ENCODE data around the gene HACE1.

Gene HACE1

DNA sequence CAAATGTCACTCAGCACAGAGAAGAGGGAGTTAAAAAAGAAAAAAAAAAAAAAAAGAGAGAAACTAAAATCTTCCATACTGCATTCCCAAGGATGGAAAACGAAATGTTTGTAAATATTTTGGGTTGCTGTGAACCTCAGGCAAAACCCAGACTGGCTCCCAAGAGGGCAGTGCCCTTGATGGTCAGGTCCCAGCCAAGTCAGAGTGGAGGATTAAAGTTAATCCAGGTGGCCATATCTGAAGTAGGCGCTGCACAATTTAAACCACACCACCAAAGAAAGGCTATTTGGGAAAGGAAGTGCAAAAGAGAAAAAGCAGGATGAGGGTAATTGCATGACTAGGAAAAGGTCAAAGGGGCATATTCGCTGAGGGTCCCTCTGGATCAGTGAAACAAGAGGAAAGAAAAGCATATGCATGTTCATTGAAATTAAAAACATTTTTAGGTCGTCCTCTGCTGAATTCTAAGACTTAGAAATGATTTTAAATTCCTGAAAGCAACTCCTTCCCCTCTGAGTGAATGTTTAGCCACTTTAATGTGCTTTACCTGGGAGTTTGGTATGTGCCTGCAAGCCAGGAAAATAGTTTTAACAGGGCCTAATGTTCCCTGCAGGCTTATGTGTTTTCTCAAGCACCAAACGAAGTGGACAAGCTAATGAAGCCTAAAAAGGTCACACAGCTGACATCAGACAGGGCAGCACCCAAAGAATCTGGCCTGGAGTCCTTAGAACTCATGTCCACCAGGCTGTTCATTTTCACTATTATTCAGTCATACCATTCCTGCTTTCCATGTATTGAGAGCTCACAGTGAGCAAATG lies 159.1 kb downstream of the HACE1 start:
- H3K4me3 ChIP-seq (replicated peaks; ENCODE audit: low read depth, low read length), result no peak overlapping the region
- no peak for DNase-seq (ENCODE audit: extremely low read depth, insufficient read length)
- H3K36me3 ChIP-seq (ENCODE audit: control insufficient read depth, insufficient read depth, low read length), result no peaks in the 10 kb centered on the region
- TF ChIP-seq, protein P1, sequence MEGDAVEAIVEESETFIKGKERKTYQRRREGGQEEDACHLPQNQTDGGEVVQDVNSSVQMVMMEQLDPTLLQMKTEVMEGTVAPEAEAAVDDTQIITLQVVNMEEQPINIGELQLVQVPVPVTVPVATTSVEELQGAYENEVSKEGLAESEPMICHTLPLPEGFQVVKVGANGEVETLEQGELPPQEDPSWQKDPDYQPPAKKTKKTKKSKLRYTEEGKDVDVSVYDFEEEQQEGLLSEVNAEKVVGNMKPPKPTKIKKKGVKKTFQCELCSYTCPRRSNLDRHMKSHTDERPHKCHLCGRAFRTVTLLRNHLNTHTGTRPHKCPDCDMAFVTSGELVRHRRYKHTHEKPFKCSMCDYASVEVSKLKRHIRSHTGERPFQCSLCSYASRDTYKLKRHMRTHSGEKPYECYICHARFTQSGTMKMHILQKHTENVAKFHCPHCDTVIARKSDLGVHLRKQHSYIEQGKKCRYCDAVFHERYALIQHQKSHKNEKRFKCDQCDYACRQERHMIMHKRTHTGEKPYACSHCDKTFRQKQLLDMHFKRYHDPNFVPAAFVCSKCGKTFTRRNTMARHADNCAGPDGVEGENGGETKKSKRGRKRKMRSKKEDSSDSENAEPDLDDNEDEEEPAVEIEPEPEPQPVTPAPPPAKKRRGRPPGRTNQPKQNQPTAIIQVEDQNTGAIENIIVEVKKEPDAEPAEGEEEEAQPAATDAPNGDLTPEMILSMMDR (IDR thresholded peaks at IDR 0.05; ENCODE audit: insufficient read depth, low read length, poor library complexity, severe bottlenecking), result no peak
- no peaks in the 10 kb centered on the region for H3K27me3 ChIP-seq (replicated peaks; ENCODE audit: control insufficient read depth, insufficient read depth, low read length)

DNA sequence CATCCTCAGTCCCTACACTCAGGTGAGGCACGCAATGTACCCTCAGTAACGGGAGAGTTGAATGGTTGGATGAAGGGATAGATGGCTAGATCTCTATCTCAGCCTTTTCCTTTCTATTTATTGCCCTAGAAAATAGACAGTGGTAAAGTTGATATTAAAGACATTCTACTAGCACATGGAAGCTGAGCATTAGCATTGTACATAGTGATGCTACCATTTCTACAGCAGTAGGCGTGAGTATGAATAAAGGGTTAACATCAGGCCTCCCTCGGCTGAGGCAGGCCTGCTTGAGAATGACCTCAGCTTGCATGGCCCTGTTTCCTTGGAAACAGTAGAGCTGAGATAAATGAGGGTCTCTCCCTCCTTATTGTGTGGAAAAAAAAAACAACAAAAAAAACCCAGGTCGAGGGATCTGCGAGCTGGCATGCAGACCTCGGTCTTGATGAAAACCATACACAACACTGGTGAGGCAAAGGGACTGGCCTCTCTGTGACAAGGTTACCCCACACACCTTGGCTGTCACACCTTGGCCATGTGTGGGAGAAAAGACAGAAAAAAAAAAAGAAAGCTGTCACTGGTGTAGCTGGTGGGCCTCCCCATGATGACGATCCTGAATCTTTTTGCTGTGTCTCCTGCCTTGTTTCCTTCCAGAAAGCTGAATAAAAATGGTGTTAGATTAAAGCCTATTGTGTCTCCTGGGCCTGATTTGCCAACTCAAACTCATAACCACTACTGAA lies 160.0 kb downstream of the HACE1 start:
- no peak for DNase-seq (ENCODE audit: extremely low read depth, insufficient read length)
- Histone ChIP-seq H3K36me3 (ENCODE audit: control insufficient read depth, insufficient read depth, low read length) (no peaks in the 10 kb centered on the region), H3K27me3 (replicated peaks; ENCODE audit: control insufficient read depth, insufficient read depth, low read length) (no peaks in the 10 kb centered on the region), H3K4me3 (replicated peaks; ENCODE audit: low read depth, low read length) (no peak overlapping the region)
- TF ChIP-seq, protein P1 (IDR thresholded peaks at IDR 0.05; ENCODE audit: insufficient read depth, low read length, poor library complexity, severe bottlenecking), result no peak

DNA sequence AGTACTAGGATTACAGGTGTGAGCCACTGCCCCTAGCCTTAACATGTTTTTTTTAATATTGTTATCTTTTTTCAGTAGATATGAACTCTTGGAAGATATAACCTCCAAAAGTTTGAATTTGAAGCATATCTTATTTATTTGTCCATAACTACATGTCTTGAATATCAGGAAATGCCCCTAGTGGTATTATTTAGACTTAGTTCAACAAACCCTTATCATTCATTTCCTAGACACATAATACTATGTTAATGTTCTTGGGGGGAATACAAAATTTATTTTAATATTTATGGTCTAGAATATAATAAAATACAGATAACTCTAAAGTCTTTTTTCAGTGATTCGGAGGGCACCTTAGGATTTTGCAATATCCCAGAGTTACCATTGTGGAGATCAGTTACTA lies 160.7 kb downstream of the HACE1 start:
- TF ChIP-seq, protein P1 (IDR thresholded peaks at IDR 0.05; ENCODE audit: insufficient read depth, low read length, poor library complexity, severe bottlenecking), result no peak

GRCh38 chr6:104692008-104692407 lies 167.7 kb downstream of the HACE1 start:
- Histone ChIP-seq H3K36me3 (ENCODE audit: control insufficient read depth, insufficient read depth, low read length) (no peaks in the 10 kb centered on the region), H3K27me3 (replicated peaks; ENCODE audit: control insufficient read depth, insufficient read depth, low read length) (no peaks in the 10 kb centered on the region), H3K4me3 (replicated peaks; ENCODE audit: low read depth, low read length) (no peak overlapping the region)
- DNase-seq (ENCODE audit: extremely low read depth, insufficient read length), result no peak
- TF ChIP-seq, protein P1 (IDR thresholded peaks at IDR 0.05; ENCODE audit: insufficient read depth, low read length, poor library complexity, severe bottlenecking), result no peak

More for the DNA sequence above, 160.7 kb downstream of the HACE1 start:
- Histone ChIP-seq H3K4me3 (replicated peaks; ENCODE audit: low read depth, low read length) (no peak overlapping the region), H3K27me3 (replicated peaks; ENCODE audit: control insufficient read depth, insufficient read depth, low read length) (no peaks in the 10 kb centered on the region), H3K36me3 (ENCODE audit: control insufficient read depth, insufficient read depth, low read length) (no peaks in the 10 kb centered on the region)
- DNase-seq (ENCODE audit: extremely low read depth, insufficient read length), result no peak

DNA sequence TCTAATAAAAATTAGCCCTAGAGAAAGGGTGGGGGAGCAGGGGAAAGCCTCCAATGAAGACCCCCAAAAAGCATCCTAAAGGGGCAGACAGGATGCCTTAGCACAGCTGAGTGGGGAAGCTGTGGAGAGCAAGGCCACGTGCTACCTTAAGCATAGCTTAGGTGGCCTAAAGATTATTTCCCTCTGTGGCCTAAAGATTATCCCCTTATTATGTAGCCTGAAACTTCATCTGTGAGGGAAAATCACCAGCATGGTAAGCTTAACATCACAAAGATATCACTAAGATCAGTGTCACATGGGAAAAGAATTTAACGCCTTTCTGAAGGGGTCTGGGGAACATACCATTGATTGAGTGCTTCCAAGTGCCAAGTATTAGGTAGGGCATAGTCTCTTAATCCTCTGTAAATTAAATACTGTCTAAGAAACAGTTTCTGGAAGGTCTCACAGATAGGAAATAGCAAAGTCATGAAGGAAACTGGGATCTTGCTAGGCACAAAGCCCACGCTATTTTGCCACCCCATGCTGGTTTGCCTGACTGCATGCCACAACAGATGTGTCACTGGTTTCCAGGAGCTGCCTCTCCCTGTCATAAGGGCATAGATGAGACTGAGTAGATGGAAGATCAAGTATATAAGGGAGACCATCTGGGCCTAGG lies 170.0 kb downstream of the HACE1 start:
- DNase-seq (ENCODE audit: extremely low read depth, insufficient read length), result no peak
- TF ChIP-seq, protein P1 (IDR thresholded peaks at IDR 0.05; ENCODE audit: insufficient read depth, low read length, poor library complexity, severe bottlenecking), result no peak
- H3K27me3 ChIP-seq (replicated peaks; ENCODE audit: control insufficient read depth, insufficient read depth, low read length), result no peaks in the 10 kb centered on the region
- no peaks in the 10 kb centered on the region for H3K36me3 ChIP-seq (ENCODE audit: control insufficient read depth, insufficient read depth, low read length)
- no peak overlapping the region for H3K4me3 ChIP-seq (replicated peaks; ENCODE audit: low read depth, low read length)
